Ovary (tissue), 3 donors: Measurements from ENCODE around the gene NFIC.

ENCODE experiments used
- EP300 ChIP-seq: sonication (generic); formaldehyde crosslinking; IDR thresholded peaks from one replicate; pipeline ENCODE4 v1.6.1; 2017; ENCODE audit warnings: antibody characterized with exemption
- POLR2A ChIP-seq: fragments of 450-650 bp; IDR thresholded peaks from one replicate; pipeline ENCODE4 v1.6.1; 2017; ENCODE audit warnings: antibody characterized with exemption, mild to moderate bottlenecking, moderate library complexity
- TF ChIP-seq, protein P1 (sequence below), 3 donors: fragments of 450-650 bp in 2 of 3; fragments of 200-600 bp in 1 of 3; IDR thresholded peaks; one replicate each; pipeline versions ENCODE4 v1.5.1 to v1.8.0; 2016 to 2022; ENCODE audit warnings: antibody characterized with exemption in 3 of 3, mild to moderate bottlenecking in 1 of 3
- donor health status: DM: no; HTN: no; CAD: no.

DNA sequence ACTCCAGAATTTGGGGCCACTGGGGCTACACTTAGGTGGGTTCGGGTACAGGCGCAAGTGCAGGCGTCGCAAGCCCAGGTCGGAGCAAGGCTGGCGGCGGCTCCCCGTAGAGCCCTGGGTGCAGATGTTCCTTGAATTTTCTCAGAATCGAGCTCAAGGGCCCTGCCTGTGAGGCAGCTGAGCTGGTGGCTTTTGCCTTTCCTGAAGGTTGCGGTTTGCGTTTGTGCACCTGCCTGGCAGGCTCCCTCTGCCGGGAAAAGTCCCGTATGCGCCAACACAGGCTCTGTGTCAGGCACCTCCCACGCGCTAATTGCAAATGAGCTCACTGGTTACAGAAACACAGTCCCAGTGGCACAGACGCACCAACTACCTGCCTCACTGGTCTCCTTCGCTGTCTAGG lies 128.2 kb downstream of the NFIC start:
- TF ChIP-seq, protein P1, sequence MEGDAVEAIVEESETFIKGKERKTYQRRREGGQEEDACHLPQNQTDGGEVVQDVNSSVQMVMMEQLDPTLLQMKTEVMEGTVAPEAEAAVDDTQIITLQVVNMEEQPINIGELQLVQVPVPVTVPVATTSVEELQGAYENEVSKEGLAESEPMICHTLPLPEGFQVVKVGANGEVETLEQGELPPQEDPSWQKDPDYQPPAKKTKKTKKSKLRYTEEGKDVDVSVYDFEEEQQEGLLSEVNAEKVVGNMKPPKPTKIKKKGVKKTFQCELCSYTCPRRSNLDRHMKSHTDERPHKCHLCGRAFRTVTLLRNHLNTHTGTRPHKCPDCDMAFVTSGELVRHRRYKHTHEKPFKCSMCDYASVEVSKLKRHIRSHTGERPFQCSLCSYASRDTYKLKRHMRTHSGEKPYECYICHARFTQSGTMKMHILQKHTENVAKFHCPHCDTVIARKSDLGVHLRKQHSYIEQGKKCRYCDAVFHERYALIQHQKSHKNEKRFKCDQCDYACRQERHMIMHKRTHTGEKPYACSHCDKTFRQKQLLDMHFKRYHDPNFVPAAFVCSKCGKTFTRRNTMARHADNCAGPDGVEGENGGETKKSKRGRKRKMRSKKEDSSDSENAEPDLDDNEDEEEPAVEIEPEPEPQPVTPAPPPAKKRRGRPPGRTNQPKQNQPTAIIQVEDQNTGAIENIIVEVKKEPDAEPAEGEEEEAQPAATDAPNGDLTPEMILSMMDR (IDR thresholded peaks at IDR 0.05) = no peak
- TF ChIP-seq POLR2A (no peak), EP300 (no peak)
